GM20000 (cell line): Measurements from ENCODE around the gene RALGAPB.

Experiments used
- DNase-seq: peaks from one replicate; pipeline ENCODE4 v3.0.0; 2012; ENCODE audit warnings: low spot score
- TF ChIP-seq, protein P1 (sequence below): IDR thresholded peaks from 2 replicates; pipeline ENCODE4 v1.5.1; 2012; ENCODE audit warnings: mild to moderate bottlenecking, control low read depth; ENCODE audit errors: extremely low read depth, missing control alignments

Gene RALGAPB

DNA sequence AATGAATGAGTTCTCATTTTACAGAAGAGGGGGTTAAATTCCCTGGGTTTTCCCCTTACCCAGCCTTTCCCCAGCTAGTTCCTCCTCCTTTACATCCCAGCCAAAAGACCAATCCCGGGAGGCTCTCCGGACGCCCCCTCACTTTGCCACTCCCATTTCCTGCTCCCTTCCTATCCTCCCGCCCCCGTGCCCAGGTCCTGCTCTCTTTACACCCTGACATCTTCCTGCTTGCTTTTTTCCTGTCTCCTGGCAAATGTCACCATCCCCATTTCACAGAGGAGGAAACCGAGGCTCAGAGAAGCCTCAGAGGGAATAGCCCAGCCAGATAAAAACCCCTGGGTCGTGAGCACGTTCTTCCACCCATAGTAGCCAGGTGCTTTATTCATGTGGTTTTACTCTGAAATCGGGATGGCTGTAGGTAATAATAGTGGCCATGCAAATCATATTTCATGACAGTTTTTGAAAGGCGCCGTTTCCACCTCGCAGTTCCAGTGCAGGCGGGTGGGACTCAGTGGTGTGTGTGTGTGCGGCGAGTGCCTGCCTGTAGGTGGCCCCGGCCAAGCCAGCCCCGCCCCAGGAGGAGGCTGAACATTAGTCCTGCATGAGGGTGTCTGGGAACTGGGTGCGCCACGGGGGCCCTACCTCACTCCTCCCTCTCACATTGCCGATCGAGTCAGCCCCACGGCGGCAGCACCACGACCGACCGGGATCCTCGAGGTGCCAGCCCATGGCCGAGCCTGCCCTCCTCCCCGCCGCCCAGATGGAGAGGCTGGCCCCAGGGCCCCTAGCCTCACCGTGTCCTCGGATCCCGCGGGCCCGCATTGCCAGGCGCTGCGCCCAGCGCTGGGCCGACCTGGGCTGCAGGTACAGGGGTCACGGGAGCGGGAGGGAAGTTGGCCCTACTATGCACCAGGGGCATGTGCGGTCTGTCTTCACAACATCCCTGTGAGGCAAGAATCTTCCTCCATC is 128.9 kb downstream of the RALGAPB start, which contains the start of gene ARHGAP40:
ARHGAP40 (plus strand) TSS at position 594 of the 969 bp plus-strand sequence.
- peak; percentile 69 for DNase-seq
- TF ChIP-seq, protein P1, sequence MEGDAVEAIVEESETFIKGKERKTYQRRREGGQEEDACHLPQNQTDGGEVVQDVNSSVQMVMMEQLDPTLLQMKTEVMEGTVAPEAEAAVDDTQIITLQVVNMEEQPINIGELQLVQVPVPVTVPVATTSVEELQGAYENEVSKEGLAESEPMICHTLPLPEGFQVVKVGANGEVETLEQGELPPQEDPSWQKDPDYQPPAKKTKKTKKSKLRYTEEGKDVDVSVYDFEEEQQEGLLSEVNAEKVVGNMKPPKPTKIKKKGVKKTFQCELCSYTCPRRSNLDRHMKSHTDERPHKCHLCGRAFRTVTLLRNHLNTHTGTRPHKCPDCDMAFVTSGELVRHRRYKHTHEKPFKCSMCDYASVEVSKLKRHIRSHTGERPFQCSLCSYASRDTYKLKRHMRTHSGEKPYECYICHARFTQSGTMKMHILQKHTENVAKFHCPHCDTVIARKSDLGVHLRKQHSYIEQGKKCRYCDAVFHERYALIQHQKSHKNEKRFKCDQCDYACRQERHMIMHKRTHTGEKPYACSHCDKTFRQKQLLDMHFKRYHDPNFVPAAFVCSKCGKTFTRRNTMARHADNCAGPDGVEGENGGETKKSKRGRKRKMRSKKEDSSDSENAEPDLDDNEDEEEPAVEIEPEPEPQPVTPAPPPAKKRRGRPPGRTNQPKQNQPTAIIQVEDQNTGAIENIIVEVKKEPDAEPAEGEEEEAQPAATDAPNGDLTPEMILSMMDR = no peak

DNA sequence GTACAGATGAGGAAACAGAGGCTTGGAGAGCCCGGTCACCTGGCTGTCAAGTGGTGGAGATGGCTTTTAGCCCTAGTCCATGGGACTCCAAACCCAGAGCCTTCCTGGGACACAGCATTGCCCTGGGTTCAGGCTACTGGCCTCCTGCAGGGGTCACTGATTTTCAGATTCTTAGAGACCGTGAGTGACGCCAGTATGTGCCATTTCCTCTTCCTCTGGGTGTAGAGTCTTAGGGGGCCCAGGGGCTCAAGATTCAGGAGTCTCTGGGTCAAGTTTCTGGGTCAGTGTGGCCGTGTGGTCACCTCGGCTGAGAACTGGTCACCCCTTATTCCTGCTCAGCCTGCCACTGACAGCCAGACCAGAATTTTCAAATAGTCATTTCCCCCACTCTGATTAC is 129.5 kb downstream of the RALGAPB start:
- TF ChIP-seq, protein P1 = no peak
- DNase-seq = no peak

DNA sequence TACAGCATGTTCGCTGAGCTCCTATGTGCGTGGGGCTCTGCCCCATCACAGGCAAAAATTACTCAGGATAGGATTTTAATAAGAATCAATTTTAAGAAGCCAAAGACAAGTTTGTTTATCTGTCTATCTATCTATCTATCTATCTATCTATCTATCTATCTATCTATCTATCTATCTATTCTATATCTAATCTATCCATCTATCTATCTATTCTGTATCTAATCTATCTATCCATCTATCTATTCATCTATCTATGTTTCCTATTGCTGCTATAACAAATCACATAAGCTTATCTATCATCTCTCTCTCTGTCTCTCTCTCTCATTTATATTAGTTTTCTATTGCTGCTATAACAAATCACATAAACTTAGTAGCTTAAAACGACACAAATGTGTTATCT is 130.6 kb downstream of the RALGAPB start:
- TF ChIP-seq, protein P1 = no peak

GRCh38 chr20:38604873-38605303 is 132.2 kb downstream of the RALGAPB start:
- TF ChIP-seq, protein P1 = no peak
- DNase-seq = no peak

More for the DNA sequence above, 130.6 kb downstream of the RALGAPB start:
- DNase-seq = no peak

DNA sequence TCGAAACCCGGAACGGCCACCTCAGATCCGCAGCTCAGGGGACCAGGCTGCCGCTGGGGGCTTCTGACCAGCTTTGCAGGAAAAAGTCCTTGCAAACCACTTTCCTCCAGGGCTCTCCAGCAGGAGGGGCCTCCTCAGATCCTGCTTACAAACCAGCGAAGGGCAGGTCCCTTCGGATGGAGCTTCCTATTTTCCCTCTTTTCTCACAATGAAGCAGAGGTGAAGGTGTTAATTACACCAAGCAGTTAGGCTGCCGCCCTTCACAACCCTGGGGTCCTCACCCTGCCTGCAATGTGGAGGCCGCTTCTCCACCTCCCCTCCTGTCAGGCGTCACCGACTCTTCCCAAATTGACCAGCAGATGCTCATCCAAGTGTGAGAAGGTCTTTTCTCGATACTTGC is 134.7 kb downstream of the RALGAPB start:
- no peak for DNase-seq
- TF ChIP-seq, protein P1 = no peak

DNA sequence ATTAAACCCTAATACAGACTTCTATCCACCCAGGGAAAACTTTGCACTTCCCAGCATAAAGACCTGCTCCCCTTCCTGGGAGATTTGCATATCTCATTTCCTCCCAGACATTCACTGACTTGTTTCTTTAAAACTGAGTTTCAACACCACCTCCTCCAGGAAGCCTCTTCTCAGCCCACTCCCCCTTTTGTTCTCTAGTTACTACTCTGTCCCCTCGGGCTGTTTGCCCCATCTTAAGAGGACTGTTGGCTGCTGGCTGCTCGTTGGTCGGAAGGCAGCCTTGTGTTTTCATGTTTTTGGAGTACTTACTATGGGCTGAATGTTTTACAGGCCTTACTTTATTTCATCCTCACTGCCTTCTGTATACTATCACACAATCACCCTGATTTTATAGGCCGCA is 135.5 kb downstream of the RALGAPB start:
- TF ChIP-seq, protein P1 = no peak
- no peak for DNase-seq

- TF ChIP-seq, protein P1 = no peak
- no peak for DNase-seq
Measured at GRCh38 chr20:38609815-38610214, 137.2 kb downstream of the RALGAPB start.
